GM19240 (cell line): ENCODE measurements around the gene OR51B5.
"Not testable (repeated sequence)": the region's sequence is repeated elsewhere in the genome, so short reads cannot be mapped to it uniquely, and the experiment has no call there.

ENCODE experiments used
- DNase-seq: peaks from one replicate; pipeline ENCODE4 v3.0.0; 2011; ENCODE audit warnings: low spot score; ENCODE audit not compliant: insufficient read length

Gene OR51B5, protein sequence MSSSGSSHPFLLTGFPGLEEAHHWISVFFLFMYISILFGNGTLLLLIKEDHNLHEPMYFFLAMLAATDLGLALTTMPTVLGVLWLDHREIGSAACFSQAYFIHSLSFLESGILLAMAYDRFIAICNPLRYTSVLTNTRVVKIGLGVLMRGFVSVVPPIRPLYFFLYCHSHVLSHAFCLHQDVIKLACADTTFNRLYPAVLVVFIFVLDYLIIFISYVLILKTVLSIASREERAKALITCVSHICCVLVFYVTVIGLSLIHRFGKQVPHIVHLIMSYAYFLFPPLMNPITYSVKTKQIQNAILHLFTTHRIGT

DNA sequence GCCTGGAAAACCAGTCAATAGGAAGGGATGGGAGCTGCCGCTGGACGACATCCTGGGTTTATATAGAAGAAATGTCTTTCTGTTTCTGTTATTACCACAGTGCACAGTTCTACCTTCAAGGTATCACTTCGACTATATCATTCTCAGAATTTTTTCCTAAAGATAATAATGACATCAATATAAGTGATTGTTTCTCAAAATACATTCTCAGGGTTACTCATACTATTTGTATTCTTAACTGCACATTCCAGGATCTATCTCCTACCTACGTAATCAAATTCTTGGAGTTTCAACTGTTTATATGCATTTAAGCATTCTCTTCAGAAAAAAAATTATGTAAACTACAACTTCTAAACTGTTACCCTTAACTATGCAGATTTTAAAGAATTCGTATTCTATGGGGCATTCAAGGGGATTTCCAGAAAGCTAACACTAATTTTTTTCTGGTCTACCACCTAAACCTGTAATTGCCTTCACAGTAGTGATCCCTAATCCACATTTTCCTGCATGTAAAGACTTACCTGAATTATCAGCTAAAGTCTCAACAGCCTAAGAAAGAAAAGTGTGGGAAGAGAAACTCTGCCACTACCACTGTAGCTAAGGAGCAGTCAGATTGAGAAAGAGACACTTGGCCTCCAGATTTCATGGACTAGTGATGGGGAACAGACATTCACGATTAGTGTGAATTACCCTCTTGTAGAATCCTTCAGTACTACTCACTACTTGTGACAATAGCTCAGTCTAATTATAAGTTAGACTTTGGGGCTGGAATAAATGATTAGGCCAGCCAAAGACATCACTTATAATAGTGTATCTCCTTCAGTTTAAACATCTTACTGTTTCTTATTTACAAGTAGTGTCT lies at the start of gene OR51B5:
TSS of gene OR51B5 (minus strand) at position 51 of the 862 bp plus-strand sequence. CDS start at position 51, 0 bp downstream.
- no peak for DNase-seq

DNA sequence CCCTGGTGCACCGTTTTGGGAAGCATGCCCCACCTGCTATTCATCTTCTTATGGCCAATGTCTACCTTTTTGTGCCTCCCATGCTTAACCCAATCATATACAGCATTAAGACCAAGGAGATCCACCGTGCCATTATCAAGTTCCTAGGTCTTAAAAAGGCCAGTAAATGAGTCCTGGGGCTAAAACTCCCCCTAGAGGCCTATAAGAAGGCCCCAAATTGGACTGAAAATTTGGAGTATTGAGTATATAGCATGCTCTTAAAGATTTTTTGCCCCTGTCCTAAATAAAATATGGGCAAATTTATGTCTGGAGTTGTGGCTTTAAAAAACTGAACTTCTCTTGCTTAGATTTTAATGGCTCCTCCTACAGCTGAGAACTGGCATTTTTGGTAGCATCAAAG lies 46.9 kb upstream of the OR51B5 start:
- no peak for DNase-seq

DNA sequence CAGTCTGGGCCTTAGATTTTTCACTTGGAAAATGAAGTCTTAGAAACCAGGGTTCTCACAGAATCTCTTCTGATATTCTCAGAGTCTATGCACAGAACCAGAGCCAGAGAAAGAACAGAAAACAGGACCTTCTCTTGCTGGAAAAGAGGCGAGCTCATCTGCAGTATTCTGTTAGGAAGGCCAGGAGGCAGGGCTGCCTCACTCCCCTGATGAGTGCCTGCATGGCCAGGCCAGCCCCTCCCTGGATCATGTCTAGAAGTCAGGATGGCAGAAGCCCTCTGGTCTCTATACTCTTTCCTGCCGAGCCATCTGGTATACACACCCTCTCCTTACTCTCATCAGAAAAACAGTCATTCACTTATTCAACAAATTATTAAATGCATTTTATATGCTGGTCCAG lies 41.0 kb upstream of the OR51B5 start:
- DNase-seq: no peak

DNA sequence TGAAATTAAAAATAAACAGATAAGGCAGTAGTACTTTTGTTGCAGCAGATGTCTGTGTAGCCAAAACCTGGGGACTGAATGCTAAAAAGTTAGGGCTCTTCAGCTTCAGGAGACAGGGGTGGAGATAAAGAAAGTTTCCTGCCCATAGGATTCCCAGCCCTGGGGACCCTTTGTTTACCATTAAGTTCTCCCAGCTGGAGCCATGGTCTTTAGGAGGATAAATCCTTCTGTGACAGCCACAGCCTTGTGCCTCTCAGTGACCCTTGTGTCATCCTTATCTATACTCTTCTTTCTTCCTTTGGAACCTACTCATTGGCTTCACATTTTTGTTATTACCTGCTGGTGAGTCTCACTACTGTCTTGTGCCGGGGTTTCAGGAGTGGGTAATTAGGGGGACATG lies 40.3 kb upstream of the OR51B5 start, which contains the start of gene OR51M1:
TSS of gene OR51M1 (plus strand) at position 237 of the 400 bp plus-strand sequence. CDS start 5,587 bp downstream, outside the sequence.
- no peak for DNase-seq

DNA sequence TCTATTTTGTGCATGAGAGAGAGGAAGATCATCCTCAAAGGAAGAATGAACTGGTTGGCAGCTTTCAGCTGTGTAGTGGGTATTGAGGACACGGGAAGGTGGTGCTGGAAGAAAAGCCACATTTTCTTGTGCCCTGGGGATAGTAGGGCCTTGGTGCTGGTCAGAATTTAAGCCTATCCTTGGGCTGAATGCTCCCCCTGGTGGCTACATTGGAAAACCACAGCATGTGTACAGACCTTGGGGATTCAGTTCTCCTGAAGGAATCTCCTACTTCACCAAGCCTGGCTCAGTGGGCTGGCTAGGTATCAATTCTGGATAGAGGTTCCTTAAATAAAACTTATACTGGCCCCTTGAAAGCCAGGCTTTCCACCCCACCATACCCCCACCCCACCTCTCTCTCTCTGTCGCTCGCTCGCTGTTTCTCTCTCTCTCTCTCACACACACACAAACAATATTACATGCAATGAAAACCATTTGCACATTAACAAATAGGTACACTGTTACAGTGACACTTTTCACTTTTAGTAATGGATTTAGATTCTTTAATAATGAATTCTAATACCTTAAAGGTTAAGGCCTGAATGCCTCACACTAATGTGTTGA lies 37.5 kb upstream of the OR51B5 start:
- DNase-seq: peak; percentile 35

DNA sequence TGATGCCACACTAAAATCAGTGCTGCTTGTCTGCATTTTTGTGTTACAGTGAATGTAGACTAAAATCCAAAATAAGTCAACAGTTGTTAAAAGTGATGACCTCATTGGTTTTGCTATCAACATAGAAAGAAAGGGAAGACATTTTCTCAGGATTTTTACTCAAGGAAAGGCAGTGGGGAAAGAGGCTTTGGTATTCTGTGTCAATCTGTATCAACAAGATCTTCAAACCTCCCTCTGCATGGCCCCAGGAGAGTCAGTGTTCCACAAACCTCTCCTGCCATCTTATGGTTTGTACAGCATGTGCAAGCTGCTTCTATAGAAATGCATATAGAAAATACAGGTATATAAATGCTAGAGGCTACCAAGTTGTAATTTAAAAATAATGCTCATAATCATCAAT lies 26.5 kb upstream of the OR51B5 start:
- peak; percentile 7 for DNase-seq

DNA sequence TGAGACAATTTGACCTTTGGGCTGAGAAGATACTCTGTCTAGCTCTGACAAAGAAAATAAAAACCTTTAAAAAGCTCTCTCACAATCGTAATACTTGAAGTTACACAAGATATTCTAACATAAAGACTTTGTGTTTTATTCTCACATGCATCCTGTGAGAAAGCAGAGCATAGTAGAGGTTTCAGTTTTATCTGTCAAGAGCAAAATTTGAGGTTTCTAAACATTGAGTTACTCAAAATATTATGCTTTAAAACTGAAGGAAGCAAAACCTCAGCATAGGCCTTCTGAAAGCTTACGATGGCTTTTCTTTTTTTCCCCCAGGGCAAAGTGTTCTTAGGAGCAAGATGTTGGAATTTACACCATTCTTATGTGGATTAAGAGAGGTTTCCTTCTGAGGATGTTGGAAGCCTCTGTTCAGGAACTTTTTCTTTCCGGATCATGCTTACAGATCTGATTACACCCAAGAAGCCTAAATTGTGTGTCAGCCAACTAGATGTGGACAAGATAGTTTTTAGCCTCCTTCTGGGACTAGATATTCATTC lies 25.2 kb upstream of the OR51B5 start:
- DNase-seq: no peak

DNA sequence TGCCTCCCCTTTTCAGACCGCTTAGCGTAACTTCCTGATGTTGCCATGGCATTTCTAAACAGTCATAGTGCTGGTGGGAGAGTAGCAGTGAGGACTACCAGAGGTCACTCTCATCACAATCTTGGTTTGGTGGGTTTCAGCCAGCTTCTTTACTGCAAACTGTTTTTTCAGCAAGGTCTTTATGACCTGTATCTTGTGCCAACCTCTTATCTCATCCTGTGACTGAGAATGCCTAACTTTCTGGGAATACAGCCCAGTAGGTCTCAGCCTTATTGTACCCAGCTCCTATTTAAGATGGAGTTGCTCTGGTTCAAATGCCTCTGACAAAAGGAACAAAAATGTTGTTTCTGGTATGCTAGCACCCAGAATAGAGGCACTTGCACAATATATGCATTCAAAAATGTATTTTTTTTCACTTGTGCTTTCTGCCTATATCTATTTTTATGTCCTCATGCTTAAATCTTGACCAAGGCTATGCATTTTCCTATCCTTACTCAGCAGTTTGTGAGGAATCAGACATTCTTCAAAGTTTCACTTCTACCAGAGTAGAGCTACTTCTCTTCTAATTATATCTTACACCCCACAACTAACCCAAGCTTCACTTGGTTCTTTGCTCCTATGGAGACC lies 24.2 kb upstream of the OR51B5 start:
- DNase-seq: no peak

DNA sequence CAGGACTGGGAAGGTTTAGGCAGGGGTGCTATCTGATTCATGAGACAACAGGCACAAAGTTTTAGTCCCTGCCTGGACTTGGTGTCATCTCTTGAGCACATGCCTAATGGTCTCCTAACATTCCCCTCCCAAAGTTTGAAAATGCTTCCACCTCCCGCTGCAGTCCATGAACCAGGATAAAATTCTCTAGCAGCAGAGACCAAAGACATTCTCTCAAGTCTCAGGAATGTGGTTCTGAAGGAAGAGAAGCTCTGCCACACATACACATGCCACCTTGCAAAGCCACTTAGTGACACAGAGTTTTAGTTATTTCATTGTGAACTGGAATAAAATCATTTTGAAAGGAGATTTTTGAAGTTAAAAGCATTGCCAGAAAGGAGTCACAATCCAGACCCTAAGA lies 23.5 kb upstream of the OR51B5 start:
- DNase-seq: no peak

DNA sequence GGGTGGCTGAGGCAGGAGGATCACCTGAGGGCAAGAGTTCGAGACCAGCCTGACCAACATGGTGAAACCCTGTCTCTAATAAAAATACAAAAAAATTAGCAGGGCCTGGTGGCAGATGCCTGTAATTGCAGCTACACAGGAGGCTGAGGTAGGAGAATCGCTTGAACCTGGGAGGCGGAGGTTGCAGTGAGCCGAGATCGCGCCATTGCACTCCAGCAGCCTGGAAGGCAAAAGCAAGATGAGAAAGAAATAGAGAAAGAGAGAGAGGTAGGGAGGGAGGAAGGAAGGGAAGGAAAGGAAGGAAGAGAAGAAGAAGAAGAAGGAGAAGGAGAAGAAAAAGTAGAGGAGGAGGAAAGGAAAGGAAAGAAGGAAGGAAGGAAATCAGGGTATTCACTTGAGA lies 23.0 kb upstream of the OR51B5 start:
- not testable (repeated sequence) for DNase-seq

DNA sequence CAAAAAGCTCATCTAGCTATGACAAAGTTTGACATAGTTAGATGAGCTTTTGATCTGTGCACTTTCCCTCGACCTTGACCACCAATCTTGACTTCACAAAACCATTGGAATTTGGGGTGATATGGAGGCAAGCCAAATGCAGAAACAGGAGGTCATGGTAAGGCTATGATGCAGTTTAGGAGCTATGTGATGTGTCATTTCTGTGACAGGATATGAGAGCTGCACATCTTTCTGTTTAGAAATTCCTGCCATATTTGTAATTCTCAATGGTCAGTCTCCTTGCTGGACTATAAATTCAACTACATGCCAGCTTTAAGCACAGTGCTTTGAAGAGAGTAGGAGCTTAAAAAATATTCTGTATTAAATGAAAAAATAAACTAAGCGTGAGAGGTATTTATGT lies 20.9 kb upstream of the OR51B5 start:
- no peak for DNase-seq

DNA sequence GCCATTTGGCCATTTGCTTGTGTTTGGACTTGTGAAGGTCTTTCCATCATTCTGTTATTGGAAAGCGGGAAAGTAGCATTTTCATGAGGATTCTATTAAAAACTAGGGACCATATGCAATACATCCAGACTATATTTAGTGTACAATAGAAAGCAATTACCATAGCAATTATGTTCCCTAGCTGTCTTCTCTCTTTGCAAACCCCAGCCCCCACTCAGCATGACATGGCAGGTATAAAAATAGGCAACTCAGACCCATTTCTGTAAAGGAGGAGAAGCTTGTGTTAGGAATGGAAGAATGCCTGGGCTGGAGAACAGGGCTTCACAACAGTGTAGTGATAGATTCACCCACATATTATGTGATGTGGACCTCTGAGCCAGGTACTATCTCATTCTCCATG lies 20.4 kb upstream of the OR51B5 start:
- DNase-seq: no peak

DNA sequence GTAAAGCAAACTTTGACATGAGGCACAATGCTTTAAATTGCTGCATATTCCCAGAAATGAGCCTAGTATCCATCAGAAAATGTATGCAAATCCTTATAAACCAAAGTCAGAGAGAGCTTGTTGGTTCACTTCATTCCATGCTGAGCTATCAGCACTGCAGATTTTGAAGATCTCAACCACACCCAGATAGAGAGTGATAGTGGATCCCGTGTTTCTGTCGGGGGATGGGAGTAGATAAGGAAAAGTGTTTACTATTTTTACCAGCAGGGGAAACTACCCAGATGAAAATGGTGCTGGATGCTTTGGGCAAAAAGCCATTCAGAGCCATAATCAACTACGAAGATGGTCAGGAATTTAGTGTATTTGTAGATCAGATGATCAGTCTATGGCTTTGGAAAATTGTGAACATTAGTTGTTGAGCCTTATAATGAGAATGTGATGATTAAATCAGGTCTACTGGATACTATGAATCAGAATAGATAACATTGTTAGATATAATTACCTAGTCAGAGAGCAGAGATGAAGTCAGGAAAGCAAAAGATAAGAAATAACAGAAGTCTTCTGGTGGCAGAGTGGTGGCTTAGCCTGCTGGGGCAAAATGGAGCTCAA lies 18.8 kb upstream of the OR51B5 start:
- DNase-seq: no peak

DNA sequence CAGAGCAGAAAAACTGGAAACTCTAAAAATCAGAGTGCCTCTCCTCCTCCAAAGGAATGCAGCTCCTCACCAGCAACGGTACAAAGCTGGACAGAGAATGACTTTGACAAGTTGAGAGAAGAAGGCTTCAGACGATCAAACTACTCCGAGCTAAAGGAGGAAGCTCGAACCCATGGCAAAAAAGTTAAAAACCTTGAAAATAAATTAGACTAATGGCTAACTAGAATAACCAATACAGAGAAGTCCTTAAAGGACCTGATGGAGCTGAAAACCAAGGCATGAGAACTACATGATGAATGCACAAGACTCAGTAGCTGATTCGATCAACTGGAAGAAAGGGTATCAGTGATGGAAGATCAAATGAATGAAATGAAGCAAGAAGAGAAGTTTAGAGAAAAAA lies 12.7 kb upstream of the OR51B5 start:
- DNase-seq: not testable (repeated sequence)

DNA sequence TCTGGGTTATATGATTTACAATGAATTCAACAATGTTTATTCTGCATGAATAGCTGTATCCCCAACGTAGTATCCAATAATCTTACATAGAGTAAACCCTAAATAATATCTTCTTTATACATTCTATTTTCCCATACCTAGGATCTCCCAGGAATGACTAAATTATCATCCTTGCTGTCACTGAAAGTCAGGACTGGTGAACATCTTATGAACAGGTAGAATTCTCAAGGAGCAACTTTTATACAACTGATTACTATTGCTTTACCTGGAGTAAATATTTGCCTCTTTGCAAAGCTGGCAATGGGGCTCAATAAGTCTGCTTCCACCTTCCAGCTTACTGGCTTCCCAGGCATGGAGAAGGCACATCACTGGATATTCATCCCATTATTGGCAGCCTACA lies 7.9 kb upstream of the OR51B5 start, which contains the start of gene OR51B6:
TSS of gene OR51B6 (plus strand) at position 301 of the 400 bp plus-strand sequence. CDS start at position 301, 0 bp downstream.
- no peak for DNase-seq

DNA sequence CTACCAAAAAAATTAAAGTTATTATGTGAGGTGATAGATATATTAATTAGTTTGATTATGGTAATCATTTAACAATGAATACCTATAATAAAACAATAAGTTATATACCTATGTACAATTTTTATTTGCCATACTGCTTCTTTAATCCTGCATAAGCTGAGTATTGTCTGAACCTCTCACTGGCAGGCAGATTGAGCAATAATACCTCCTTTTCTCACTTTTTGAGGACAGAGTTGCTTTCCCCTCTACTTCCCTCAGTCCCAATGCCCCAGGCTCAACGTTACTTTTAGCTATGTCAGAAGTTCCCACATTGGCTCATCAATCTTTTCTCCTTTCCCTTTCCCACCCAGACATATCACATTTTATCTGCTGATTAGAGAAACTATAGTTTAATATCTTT lies 6.2 kb upstream of the OR51B5 start:
- no peak for DNase-seq

DNA sequence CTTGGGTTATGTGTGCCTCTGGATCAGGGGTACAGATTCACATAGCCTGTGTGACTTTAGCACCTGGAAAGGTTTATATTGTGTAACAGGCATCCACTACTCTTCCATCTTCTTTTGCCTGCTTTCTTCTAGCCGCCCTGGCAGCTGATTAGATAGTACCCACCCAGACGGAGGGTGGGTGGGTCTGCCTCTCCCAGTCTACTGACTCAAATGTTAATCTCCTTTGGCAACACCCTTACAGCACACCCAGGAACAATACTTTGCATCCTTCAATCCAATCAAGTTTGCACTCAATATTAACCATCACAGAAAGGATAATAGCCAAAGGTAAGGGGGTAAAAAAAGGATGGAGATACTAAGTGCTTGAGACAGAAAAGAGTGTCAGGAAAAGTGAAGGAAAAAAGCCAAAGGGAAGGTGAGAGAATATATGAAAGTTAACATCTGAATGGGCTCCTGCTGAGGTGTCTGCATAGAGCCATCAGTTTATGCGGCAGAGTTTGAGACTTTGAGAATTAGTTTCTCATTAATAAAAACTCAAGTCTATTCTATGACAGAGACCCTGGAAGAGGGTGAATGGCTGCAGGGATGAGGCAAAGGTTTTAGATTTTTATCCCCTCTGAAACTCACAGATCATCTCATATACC lies 5.3 kb upstream of the OR51B5 start:
- no peak for DNase-seq

DNA sequence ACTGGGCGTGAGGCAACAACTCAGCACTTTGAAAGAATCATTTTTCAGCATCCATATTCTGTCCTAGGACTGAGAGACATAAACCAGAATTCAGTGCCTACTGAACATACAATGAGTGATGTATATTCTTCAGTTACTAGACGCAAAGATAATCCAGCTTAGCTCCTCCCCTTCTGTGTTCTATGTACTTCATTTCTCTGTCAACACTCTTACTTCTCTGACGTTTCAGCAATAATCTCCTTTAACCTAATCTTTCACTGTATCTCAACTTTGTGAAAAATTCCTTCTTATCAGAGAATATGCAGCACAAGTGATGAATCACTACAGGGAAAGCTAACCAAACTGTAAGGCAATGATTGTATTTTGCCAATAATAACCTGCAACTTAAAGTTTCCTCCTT lies 2.5 kb upstream of the OR51B5 start:
- no peak for DNase-seq

DNA sequence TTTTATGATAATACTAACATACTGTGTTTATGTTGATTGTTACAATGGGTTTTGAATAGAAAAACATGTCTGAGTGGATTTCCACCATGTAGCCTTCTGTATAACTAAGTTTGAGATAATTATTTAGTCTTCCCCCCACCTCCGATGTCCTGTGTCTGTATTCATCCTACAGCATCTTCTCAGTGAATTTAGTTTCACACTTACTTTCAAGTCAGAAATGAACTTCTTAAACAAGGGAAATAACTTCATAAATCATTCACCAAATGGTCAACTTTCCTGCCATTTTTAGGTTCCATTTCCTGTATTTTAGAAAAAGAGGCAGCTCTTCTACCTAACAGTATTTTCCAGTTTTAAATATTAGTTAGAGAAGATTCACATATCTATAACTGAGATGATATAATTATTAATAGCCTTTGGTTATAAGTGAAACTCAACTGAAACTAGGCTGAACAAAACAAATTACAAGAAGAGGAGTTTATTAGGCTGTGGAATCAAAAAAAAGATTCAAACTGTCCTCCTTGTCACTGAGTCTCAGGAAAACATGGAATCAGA lies 3.5 kb downstream of the OR51B5 start:
- no peak for DNase-seq

DNA sequence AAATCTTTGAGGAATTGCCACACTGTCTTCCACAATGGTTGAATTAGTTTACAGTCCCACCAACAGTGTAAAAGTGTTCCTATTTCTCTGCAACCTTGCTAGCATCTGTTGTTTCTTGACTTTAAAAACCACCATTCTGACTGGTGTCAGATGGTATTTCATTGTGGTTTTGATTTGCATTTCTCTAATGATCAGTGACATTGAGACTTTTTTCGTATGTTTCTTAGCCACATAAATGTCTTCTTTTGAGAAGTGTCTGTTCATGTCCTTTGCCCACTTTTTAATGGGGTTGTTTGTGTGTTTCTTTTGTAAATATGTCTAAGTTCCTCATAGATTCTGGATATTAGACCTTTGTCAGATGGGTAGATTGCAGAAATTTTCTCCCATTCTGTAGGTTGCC lies 6.1 kb downstream of the OR51B5 start:
- not testable (repeated sequence) for DNase-seq
